HepG2 (cell line): ENCODE data around the gene C18orf63. TPM values are rescaled to one million over a fixed set of nuclear protein-coding genes. Genes with fewer than 3 reads are reported as not detected.

Experiments
- FLYWCH1 ChIP-seq: sonication (generic); formaldehyde crosslinking; IDR thresholded peaks from 2 replicates; pipeline ENCODE4 v1.8.1; 2023; ENCODE audit warnings: mild to moderate bottlenecking, missing genetic modification reagents
- MIXL1 ChIP-seq: IDR thresholded peaks from 2 replicates; pipeline ENCODE4 v1.6.1; 2016
- NFKBIZ ChIP-seq: IDR thresholded peaks from 2 replicates; pipeline ENCODE4 v1.6.1; 2018; ENCODE audit warnings: missing genetic modification reagents, missing compliant biosample characterization
- SMAD3 ChIP-seq: sonication (generic); formaldehyde crosslinking; IDR thresholded peaks from 2 replicates; pipeline ENCODE4 v1.4.0; 2020; ENCODE audit warnings: missing genetic modification reagents
- SNAPC2 ChIP-seq: sonication (generic); formaldehyde crosslinking; IDR thresholded peaks from 2 replicates; pipeline ENCODE4 v1.8.1; 2022; ENCODE audit warnings: mild to moderate bottlenecking, missing genetic modification reagents
- TBP ChIP-seq: sonication (generic); formaldehyde crosslinking; IDR thresholded peaks from 2 replicates; pipeline ENCODE4 v1.5.0; 2020; ENCODE audit warnings: missing genetic modification reagents
- ZFAT ChIP-seq: sonication (generic); formaldehyde crosslinking; conservative IDR thresholded peaks from 2 replicates; pipeline ENCODE4 v1.8.1; 2023; ENCODE audit warnings: missing genetic modification reagents, inconsistent platforms
- ZFX ChIP-seq: sonication (generic); formaldehyde crosslinking; IDR thresholded peaks from 2 replicates; pipeline ENCODE4 v1.4.0; 2020; ENCODE audit warnings: mild to moderate bottlenecking, low read depth, missing genetic modification reagents, moderate library complexity
- ZNF30 ChIP-seq: sonication (generic); formaldehyde crosslinking; IDR thresholded peaks from 2 replicates; pipeline ENCODE4 v1.5.0; 2020; ENCODE audit warnings: mild to moderate bottlenecking, missing genetic modification reagents
- ZNF496 ChIP-seq: sonication (generic); formaldehyde crosslinking; IDR thresholded peaks from 2 replicates; pipeline ENCODE4 v1.8.1; 2023; ENCODE audit warnings: mild to moderate bottlenecking, moderate library complexity, missing genetic modification reagents; ENCODE audit not compliant: insufficient replicate concordance
- ZNF768 ChIP-seq: sonication (generic); formaldehyde crosslinking; IDR thresholded peaks from 2 replicates; pipeline ENCODE4 v1.4.0; 2020; ENCODE audit warnings: missing genetic modification reagents
- ZNF773 ChIP-seq: sonication (generic); formaldehyde crosslinking; IDR thresholded peaks from 2 replicates; pipeline ENCODE4 v1.4.0; 2020; ENCODE audit warnings: missing genetic modification reagents, borderline replicate concordance
- ZSCAN9 ChIP-seq: IDR thresholded peaks from 2 replicates; pipeline ENCODE4 v1.6.1; 2016; ENCODE audit warnings: borderline replicate concordance
- polyA plus RNA-seq, 8 experiments: library from polyadenylated mRNA; depleted of rRNA in 3 of 8; stranded (reverse) in 7 of 8; unstranded in 1 of 8; fragments of >200 nt; fragmentation: Illumina TruSeq in 4 of 8; extraction: Trizol in 4 of 8; gene quantifications; 2 replicates each; pipeline versions ENCODE4 v1.2.1 to v1.2.3, GENCODE V29; 2011 to 2016; ENCODE audit warnings: low read depth in 4 of 8, missing spikeins in 1 of 8, mixed read lengths in 1 of 8; ENCODE audit not compliant: insufficient read depth in 1 of 8
- total RNA-seq, 5 experiments: library from RNA; depleted of rRNA; stranded (reverse); fragments of >200 nt; fragmentation: Illumina TruSeq; extraction: Trizol; gene quantifications; 2 replicates each; pipeline ENCODE4 v1.2.3, GENCODE V29; 2016; ENCODE audit warnings: low read depth in 1 of 5
- TF ChIP-seq, protein P1 (sequence below): sonication (generic); formaldehyde crosslinking; IDR thresholded peaks from 2 replicates; pipeline ENCODE4 v1.9.0; 2021; ENCODE audit warnings: mild to moderate bottlenecking, missing genetic modification reagents
- TF ChIP-seq, protein P2 (sequence below): sonication (generic); formaldehyde crosslinking; IDR thresholded peaks from 2 replicates; pipeline ENCODE4 v1.5.0; 2020; ENCODE audit warnings: missing genetic modification reagents, mild to moderate bottlenecking, borderline replicate concordance
- TF ChIP-seq, protein P3 (sequence below): sonication (generic); formaldehyde crosslinking; conservative IDR thresholded peaks from 2 replicates; pipeline ENCODE4 v1.4.0; 2020; ENCODE audit warnings: missing genetic modification reagents
- TF ChIP-seq, protein P4 (sequence below): sonication (generic); formaldehyde crosslinking; IDR thresholded peaks from 2 replicates; pipeline ENCODE4 v1.5.0; 2020; ENCODE audit warnings: missing genetic modification reagents
- TF ChIP-seq, protein P5 (sequence below): IDR thresholded peaks from 2 replicates; pipeline ENCODE4 v1.6.1; 2016; ENCODE audit warnings: missing compliant biosample characterization, missing genetic modification reagents, borderline replicate concordance

C18orf63 gene
- total and polyA plus RNA-seq, 2 of the 13 experiments (the other 11 are each of a cell fraction or from before 2014, with no cell fraction given): 0.01 TPM; not detected in 1

DNA sequence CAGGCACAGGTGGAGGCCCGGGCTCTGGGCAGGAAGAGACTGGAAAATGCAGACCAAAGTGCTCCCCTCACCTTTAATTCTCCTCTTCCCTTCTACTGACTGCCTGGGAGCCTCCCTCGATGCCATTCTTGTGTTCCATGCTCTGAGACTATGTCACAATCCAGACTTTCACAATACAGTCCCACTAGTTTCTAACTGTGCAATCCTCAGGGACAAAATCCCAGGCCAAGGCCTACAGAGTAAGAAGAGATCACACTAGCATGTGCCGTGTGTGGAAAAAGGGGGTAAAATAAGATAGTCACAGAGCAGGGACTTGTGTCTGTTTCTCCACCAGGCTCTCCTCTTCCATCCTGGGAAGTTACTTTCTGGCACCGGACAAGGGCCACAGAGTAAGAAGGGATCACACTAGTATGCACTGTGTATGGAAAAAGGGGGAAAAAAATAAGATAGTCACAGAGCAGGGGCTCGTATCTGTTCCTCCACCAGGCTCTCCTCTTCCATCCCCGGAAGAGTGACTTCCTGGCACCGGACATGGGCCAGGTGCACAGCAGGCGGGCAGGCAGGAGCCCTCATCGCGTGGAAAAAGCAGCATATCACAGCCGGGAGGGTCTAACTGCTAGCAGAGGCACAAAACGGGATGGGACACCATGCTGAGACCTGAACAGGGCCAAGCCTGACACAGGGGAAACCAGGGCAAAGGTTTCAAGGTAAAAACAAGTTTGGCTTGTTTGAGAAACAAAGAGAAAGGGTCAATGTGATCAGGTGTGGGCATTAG, 33.5 kb upstream of the C18orf63 start (continued):
- TF ChIP-seq, protein P1, sequence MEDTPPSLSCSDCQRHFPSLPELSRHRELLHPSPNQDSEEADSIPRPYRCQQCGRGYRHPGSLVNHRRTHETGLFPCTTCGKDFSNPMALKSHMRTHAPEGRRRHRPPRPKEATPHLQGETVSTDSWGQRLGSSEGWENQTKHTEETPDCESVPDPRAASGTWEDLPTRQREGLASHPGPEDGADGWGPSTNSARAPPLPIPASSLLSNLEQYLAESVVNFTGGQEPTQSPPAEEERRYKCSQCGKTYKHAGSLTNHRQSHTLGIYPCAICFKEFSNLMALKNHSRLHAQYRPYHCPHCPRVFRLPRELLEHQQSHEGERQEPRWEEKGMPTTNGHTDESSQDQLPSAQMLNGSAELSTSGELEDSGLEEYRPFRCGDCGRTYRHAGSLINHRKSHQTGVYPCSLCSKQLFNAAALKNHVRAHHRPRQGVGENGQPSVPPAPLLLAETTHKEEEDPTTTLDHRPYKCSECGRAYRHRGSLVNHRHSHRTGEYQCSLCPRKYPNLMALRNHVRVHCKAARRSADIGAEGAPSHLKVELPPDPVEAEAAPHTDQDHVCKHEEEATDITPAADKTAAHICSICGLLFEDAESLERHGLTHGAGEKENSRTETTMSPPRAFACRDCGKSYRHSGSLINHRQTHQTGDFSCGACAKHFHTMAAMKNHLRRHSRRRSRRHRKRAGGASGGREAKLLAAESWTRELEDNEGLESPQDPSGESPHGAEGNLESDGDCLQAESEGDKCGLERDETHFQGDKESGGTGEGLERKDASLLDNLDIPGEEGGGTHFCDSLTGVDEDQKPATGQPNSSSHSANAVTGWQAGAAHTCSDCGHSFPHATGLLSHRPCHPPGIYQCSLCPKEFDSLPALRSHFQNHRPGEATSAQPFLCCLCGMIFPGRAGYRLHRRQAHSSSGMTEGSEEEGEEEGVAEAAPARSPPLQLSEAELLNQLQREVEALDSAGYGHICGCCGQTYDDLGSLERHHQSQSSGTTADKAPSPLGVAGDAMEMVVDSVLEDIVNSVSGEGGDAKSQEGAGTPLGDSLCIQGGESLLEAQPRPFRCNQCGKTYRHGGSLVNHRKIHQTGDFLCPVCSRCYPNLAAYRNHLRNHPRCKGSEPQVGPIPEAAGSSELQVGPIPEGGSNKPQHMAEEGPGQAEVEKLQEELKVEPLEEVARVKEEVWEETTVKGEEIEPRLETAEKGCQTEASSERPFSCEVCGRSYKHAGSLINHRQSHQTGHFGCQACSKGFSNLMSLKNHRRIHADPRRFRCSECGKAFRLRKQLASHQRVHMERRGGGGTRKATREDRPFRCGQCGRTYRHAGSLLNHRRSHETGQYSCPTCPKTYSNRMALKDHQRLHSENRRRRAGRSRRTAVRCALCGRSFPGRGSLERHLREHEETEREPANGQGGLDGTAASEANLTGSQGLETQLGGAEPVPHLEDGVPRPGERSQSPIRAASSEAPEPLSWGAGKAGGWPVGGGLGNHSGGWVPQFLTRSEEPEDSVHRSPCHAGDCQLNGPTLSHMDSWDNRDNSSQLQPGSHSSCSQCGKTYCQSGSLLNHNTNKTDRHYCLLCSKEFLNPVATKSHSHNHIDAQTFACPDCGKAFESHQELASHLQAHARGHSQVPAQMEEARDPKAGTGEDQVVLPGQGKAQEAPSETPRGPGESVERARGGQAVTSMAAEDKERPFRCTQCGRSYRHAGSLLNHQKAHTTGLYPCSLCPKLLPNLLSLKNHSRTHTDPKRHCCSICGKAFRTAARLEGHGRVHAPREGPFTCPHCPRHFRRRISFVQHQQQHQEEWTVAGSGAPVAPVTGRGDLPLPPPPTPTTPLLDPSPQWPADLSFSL: no peak; the same call in 1 of the 2 replicates
- TF ChIP-seq FLYWCH1 (no peak), ZNF30 (CRISPR knock-in tag) (no peak), ZNF496 (CRISPR knock-in tag) (no peak), SNAPC2 (no peak), NFKBIZ (CRISPR knock-in tag) (no peak), ZSCAN9 (CRISPR knock-in tag) (0 out of 2 replicates have a peak, but pooled peaks have one; percentile 21), ZFX (CRISPR knock-in tag) (peak; percentile 79), SMAD3 (CRISPR knock-in tag) (0 out of 2 replicates have a peak, but pooled peaks have one; percentile 46), ZNF768 (CRISPR knock-in tag) (peak; percentile 32; the same call in 1 of the 2 replicates), MIXL1 (CRISPR knock-in tag) (no peak), ZNF773 (CRISPR knock-in tag) (no peak), ZFAT (0 out of 2 replicates have a peak, but pooled peaks have one; percentile 42), TBP (CRISPR knock-in tag) (no peak)
- TF ChIP-seq, protein P2, sequence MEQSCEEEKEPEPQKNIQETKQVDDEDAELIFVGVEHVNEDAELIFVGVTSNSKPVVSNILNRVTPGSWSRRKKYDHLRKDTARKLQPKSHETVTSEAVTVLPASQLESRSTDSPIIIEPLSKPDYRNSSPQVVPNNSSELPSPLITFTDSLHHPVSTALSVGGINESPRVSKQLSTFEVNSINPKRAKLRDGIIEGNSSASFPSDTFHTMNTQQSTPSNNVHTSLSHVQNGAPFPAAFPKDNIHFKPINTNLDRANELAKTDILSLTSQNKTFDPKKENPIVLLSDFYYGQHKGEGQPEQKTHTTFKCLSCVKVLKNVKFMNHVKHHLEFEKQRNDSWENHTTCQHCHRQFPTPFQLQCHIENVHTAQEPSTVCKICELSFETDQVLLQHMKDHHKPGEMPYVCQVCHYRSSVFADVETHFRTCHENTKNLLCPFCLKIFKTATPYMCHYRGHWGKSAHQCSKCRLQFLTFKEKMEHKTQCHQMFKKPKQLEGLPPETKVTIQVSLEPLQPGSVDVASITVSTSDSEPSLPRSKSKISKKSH (CRISPR knock-in tag): 0 out of 2 replicates have a peak, but pooled peaks have one; percentile 19
- TF ChIP-seq, protein P3, sequence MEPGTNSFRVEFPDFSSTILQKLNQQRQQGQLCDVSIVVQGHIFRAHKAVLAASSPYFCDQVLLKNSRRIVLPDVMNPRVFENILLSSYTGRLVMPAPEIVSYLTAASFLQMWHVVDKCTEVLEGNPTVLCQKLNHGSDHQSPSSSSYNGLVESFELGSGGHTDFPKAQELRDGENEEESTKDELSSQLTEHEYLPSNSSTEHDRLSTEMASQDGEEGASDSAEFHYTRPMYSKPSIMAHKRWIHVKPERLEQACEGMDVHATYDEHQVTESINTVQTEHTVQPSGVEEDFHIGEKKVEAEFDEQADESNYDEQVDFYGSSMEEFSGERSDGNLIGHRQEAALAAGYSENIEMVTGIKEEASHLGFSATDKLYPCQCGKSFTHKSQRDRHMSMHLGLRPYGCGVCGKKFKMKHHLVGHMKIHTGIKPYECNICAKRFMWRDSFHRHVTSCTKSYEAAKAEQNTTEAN (CRISPR knock-in tag): peak; percentile 84
- TF ChIP-seq, protein P4, sequence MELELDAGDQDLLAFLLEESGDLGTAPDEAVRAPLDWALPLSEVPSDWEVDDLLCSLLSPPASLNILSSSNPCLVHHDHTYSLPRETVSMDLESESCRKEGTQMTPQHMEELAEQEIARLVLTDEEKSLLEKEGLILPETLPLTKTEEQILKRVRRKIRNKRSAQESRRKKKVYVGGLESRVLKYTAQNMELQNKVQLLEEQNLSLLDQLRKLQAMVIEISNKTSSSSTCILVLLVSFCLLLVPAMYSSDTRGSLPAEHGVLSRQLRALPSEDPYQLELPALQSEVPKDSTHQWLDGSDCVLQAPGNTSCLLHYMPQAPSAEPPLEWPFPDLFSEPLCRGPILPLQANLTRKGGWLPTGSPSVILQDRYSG (CRISPR knock-in tag): no peak
- TF ChIP-seq, protein P5, sequence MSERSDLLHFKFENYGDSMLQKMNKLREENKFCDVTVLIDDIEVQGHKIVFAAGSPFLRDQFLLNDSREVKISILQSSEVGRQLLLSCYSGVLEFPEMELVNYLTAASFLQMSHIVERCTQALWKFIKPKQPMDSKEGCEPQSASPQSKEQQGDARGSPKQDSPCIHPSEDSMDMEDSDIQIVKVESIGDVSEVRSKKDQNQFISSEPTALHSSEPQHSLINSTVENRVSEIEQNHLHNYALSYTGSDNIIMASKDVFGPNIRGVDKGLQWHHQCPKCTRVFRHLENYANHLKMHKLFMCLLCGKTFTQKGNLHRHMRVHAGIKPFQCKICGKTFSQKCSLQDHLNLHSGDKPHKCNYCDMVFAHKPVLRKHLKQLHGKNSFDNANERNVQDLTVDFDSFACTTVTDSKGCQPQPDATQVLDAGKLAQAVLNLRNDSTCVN: no peak
